Embryonic facial prominence (tissue), 1 donor: Measurements from ENCODE around the gene CIAO1.
A peak's percentile ranks its signal among the peaks of the same experiment; 100 is the strongest.
"Not testable (repeated sequence)": the region's sequence is repeated elsewhere in the genome, so short reads cannot be mapped to it uniquely, and the experiment has no call there.

Source experiments
- DNase-seq: peaks from one replicate; pipeline ENCODE4 v3.0.0-alpha.2; 2016; ENCODE audit errors: extremely low spot score

CIAO1 gene

DNA sequence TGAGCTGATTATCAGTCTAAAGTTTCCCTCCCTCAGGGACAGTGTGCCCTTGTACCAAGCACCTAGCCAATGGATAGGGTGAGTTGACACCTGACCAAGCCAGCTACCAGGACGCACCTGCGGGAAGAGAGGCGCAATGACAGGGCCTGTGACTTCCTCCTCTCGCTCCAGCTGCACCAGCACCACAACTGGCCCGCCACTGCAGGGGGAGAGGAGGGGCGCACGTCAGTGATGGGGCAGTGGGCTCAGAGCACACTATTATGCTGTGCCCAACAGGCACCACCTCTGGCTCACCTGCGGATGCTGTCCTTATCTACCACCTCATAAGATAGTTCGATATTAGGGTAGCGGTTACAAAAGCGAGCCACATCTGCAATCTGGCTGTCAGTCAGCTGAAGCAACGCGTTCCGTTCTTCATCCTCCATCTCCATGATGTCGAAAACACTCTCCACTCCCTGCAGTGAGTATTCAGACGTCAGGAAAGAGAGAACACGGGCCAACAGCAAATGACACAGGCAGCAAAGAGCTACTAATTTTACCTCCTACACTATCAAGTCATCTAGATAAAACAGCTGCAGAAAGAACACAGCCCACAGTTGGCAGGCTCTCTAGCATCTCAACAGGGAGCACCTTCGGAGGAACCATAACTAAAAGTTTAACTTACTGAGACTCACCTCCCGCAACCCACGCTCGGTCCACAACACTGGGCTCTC is 10.9 kb downstream of the CIAO1 start:
- no peak for DNase-seq

- no peak for DNase-seq
These were observed 21.3 kb downstream of the CIAO1 start for GRCh38 chr2:96287273-96287856.

GRCh38 chr2:96291751-96292150 is 25.7 kb downstream of the CIAO1 start:
- DNase-seq, result no peak

DNA sequence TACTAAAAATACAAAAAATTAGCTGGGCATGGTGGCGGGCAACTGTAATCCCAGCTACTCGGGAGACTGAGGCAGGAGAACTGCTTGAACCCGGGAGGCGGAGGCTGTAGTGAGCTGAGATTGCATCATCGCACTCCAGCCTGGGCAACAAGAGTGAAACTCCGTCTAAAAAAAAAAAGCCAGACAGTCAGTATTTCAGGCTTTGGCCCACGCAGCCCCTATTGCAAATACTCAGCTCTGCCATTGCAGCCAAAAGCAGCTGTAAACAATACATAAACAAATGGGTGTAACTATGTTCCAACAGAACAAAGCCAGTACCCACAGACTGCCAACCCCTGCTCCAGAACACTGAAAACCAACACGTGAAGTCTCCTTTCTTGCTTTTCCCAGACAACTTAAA is 28.2 kb downstream of the CIAO1 start:
- not testable (repeated sequence) for DNase-seq

- DNase-seq, result no peak
These were observed 30.9 kb downstream of the CIAO1 start for GRCh38 chr2:96296925-96297324.

GRCh38 chr2:96301865-96302264 is 35.8 kb downstream of the CIAO1 start:
- no peak for DNase-seq

DNA sequence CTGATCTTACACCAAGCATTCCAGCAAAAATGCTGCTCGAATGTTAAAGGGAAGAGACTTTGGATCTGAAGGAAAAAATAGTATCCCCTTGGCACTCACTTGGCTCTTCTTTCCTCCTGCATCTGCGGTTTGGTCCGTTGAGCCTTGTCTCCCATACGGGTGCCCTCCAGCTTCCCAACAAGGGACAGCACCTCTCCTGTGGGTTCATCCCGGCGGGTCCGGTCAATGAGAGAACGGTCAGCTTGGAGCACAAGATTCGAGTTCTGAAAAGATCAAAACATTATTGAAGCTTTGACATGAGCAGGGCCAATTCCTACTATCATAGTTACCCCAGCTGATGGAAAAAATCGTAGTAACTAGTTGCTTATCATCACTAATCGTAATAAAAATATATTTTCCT is 38.6 kb downstream of the CIAO1 start:
- DNase-seq, result no peak

GRCh38 chr2:96305091-96305978 is 39.3 kb downstream of the CIAO1 start, which contains the start of gene SNRNP200:
Gene SNRNP200, minus strand, starts transcription at chr2:96305546. Its CDS starts 109 bp downstream, at chr2:96305437.
- peak; percentile 73 for DNase-seq

DNA sequence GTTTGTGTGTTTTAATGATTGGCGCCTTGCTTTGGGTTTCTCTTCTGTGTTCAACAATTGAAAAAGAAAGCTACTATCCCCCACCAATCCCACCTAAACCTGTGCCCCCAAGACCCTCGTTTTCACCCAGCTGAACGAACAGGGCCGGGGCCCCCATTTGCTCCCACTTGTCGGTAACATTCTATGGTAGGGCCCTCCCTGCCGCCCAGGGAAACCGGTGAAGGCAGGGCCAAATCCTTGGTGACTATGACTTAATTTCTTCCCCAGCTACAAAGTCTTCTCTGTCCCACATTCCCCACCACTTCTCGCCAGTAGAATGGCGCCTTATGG is 39.9 kb downstream of the CIAO1 start:
- DNase-seq, result no peak

DNA sequence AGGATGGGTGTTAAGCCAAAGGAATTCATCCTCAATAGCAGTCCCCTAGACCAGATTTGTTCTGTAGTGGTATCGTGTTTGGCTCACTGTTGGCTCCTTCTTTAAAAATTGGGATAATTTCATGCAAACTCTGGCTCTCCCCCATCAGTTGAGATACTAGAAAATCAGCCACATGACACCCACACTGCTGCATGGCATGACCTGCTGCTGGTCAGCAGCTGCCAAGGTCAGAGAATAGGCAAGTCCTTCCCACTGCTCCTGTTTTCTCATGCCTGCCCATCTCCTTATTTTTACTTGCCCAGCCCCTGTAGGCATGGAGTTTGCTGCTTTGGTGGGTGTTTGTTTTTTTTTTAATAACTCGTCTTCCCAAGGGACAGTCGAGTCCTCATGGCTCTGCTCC is 40.3 kb downstream of the CIAO1 start:
- no peak for DNase-seq

DNA sequence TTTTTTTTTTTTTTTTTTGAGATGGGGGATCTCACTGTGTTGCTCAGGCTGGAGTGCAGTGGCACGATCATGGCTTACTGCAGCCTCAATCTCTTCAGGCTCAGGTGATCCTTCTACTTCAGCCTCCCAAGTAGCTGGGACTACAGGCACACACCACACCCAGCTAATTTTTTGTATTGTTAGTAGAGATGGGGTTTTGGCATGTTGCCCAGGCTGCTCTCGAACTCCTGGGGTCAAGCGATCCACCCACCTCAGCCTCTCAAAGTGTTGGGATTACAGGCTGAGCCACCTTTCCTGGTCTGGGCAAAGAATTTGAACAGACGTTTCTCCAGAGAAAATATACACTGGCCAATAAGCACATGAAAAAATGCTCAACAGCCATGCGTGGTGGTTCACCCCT is 42.2 kb downstream of the CIAO1 start:
- no peak for DNase-seq

GRCh38 chr2:96315005-96315399 is 49.0 kb downstream of the CIAO1 start:
- DNase-seq, result no peak

DNA sequence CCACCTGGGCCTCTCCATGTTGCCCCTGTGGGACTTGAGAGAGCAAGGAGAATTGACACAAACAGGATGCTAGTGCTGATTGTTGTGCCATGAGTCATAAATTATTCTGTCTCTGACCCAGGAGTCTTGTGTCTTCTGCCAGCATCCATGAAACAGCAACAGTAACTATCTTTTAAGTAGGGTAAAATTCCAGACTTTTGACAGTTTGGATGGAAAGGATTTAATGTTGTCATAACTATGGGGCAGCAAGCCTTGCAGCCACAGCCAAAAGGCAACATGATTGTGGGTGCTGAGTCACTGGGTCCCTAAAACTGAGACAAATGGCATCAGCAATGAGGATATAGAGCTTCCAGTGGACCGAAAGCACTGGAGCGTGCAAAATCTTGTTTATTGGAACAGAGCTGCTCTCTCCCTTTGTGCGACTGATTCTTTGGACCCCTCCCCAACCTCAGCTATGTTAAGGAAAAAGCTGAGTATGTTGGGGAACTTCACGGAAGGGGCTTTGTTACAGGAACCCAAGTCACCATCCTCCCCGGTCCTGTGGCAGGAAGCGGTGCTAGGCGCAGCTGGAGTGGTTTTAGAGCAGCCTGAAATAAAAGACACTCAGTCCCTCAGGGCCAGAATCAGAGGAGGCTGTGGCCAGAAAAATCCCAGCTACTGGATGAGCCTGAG is 49.5 kb downstream of the CIAO1 start:
- DNase-seq, result no peak

DNA sequence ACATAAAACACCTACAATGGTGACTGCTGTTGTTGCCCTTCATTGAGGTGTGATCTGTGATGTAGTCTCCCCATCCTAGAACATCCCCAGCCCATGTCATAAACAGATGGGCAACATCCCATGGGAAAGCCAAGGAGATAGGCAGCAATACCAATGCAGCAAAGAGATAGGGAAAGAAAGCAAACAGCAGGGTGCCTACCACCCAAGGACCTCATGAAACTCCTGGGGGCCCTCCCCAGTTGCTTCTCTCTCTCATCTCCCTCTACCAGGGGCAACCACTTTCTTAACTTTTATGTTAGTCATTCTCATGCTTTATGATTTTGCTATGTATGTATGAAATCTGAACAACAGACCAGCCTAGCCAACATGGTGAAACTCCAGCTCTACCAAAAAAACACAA is 51.0 kb downstream of the CIAO1 start:
- no peak for DNase-seq

DNA sequence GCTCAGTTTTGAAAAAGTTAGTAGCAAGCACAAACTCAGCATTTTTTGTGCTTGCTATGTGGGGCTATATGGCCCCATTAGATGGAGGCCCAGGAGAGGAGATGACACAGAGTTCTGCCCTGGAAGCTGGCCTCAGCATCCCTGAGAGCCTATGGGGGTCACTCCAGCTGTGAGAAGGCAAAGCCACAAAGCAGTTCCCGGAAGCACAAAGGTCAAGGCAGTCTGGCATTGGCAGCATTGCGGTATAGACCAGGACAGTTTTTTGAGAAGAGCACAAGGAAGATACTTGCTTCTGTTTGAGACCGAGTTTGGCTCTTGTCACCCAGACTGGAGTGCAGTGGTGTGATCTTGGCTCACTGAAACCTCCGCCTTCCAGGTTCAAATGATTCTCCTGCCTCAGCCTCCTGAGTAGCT is 51.6 kb downstream of the CIAO1 start:
- no peak for DNase-seq

DNA sequence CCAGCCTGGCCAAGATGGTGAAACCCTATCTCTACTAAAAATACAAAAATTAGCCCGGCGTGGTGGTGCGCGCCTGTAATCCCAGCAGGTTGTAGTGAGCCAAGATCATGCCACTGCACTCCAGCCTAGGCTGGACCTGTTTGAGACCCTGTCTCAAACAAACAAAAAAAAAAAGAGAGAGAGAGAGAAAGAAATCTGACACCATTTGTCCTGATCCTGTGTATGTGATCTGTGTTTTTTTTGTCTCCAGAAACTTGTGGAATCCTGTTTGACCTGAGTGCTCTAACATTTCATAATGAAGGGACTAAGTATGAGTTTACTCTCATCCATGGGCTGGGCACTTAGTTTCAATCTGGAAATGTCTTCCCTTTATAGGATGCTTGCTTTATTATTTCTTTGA is 52.7 kb downstream of the CIAO1 start:
- DNase-seq, result no peak

GRCh38 chr2:96319396-96319795 is 53.4 kb downstream of the CIAO1 start:
- DNase-seq, result no peak

DNA sequence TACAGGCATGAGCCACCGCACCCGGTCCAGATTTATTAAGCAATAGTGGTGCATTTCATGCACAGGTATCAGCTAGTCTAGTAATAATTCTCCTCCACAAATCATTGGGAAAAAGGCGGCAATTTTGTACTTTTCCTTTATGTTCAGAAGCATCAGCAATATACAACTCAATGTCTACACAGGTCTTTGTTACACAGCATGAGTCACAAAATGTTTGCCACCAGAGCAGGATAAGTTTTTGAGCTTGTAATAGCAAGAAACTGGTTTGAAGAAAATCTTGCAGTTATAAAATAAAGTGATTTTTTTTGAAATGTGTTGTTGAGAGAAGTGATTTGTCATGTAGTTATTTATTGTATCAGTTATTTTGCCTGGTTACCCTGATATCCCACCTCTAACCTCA is 54.3 kb downstream of the CIAO1 start:
- DNase-seq, result no peak

DNA sequence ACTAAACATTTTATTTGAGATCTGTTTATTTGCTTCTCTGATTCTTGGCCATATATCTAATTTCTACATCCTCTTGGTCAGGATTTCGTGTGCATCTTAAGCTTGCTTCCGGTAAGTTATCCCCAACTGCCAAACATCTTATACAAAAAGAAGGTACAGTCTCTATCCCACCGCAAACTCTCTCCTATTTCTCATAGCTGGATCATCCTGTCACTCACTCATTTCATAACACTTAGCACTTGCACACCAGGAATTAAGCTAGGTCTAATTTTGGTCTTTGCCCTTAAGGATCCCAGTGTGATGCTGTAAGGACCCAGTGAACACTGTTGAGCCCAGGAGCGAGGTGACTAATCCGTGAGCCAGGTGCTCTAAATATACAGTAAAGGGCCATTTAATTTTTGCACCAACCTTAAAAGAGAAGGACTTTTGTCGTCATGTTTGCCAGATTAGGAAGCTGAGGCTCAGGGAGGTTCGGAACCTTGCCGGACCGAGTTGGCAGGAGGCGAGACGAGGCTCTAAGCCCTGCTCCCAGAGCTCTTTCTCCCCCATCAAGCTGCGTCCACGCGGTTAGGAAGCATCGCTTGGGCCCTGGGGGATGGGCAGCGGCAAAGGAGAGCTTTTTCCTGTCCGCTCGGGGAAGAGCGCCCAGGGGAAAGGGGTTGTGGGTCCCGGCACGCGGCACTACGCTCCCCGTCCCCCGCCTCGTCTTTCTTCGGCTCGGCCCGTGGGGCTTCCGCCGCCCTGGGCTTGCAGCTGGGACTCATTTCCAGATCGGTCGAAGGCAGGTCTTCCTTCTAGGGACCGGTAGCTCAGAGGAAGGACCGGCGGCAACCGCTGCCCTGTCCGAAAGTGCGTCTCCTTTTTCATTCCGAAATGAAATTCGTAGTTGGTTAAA is 55.0 kb downstream of the CIAO1 start:
- no peak for DNase-seq
